Cortex of kidney (tissue), 1 donor: ENCODE data around the gene GHRH.

Experiments used
- DNase-seq: peaks from one replicate; lab custom pipeline; 2025; lab: John Stamatoyannopoulos, UW

The GHRH gene

GRCh38 chr20:37290158-37290810 is 28.7 kb upstream of the GHRH start:
- no peak for DNase-seq

- DNase-seq, result no peak
Measured at GRCh38 chr20:37288091-37288490, 26.5 kb upstream of the GHRH start.

- DNase-seq, result no peak
Measured at GRCh38 chr20:37285664-37286374, 24.2 kb upstream of the GHRH start.

GRCh38 chr20:37284691-37285161 is 23.1 kb upstream of the GHRH start:
- DNase-seq, result no peak

- no peak for DNase-seq
Measured at GRCh38 chr20:37283530-37284195, 22.0 kb upstream of the GHRH start.

DNA sequence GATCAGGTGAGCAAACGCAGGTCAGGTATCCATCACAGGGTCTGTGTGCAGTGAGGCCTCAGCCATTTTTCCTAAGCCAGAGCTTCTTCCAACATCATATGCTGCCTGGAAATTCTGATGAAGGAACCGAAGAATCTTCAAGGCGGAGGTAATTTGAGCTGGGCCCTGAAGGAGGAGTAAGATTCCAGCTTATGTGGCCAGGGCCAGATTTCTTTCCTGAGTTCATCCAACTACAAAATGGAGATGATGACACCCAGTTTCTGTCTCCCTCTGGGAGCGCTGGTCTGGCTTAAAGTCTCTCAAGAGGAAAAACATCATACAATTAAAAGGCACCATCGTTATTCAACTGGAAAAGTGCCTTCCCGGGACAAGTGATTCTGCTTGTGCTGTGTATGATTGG is 20.9 kb upstream of the GHRH start:
- no peak for DNase-seq

DNA sequence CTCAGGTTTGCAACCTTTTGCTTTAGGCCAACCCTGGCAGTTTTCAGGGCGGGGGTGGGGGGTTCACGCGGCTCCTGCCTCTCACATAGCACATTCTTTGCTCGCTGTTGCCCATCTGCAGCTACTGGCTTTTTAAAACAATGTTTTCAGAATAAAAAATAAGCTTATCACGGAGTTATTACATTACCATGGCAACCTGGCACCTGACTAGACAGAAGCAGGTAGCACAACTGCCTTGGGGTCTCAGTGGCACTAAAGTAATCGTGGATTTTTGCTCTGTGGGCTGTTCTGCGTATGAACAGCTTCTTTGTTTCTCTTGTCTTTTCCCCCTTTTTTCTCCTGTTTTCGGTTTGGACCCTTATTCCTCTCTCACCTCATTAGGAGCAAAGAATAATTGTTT is 18.8 kb upstream of the GHRH start:
- DNase-seq, result no peak

GRCh38 chr20:37279820-37280219 is 18.2 kb upstream of the GHRH start:
- DNase-seq, result no peak

DNA sequence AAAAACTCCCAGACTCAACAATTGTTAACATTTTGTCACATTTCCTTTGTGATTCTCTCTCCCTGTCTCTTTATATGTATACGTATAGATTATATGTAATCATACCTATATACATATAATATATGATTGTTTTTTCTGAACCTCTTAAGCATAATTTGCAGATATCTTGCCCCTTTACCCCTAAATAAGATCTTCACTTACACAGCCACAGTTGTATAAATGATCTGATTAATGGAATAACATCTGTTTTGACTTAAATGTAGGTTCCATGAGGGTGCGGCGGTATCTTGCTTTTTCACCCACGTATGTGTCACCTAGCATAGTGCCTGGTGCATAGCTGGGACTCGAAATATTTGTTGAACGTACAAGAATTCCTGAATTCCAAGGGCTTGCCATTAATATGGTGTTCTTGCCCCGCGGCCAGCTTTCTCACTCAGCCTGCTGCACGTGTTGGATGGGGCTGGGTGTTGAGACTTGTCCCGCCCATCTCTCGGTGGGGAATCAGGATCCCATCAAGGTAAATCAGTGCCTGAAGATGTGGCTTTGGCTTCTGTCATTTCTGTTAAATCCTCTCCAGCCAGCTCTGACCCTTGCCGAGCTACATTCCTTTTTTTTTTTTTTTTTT is 17.5 kb upstream of the GHRH start:
- DNase-seq, result no peak

DNA sequence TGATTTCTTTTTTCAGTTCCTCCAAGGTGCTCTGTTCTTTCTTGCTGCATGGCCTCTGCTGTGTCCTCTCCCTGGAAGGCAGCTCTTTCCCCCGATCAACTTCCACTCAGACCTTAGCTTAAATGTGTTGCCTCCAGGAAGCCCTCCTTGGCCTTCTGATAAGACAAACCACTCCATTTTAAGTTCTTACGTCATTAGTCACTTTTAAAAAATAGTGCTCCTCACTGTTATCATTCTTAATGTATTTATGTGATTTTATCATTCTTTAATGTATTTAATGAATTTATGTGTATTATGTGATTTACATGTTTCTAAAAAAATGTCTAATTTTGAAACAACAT is 15.6 kb upstream of the GHRH start:
- DNase-seq, result no peak

- no peak for DNase-seq
Measured at GRCh38 chr20:37276494-37277252, 15.1 kb upstream of the GHRH start.

GRCh38 chr20:37274851-37275524 is 13.4 kb upstream of the GHRH start:
- no peak for DNase-seq

DNA sequence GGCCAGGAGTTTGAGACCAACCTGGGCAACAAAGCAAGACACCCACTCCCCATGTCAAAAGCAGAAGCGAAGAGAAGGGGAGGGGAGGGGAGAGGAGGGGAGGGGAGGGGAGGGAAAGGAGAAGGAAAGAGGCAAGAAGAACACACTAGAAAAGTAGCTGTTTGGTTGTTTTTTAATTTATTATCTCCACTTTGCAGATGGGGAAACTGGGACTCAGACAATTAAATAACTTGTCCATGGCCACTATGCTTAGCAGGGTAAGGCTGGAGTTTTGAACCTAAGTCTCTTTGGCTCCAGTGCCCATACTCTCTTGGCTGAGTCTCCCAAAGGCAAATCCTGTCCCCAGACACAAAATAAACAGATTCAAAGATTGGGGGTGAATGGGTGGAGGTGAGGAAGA is 12.4 kb upstream of the GHRH start:
- DNase-seq, result no peak

- DNase-seq, result no peak
Measured at GRCh38 chr20:37271421-37271768, 9.8 kb upstream of the GHRH start.

- no peak for DNase-seq
Measured at GRCh38 chr20:37270576-37271420, 9.2 kb upstream of the GHRH start.

DNA sequence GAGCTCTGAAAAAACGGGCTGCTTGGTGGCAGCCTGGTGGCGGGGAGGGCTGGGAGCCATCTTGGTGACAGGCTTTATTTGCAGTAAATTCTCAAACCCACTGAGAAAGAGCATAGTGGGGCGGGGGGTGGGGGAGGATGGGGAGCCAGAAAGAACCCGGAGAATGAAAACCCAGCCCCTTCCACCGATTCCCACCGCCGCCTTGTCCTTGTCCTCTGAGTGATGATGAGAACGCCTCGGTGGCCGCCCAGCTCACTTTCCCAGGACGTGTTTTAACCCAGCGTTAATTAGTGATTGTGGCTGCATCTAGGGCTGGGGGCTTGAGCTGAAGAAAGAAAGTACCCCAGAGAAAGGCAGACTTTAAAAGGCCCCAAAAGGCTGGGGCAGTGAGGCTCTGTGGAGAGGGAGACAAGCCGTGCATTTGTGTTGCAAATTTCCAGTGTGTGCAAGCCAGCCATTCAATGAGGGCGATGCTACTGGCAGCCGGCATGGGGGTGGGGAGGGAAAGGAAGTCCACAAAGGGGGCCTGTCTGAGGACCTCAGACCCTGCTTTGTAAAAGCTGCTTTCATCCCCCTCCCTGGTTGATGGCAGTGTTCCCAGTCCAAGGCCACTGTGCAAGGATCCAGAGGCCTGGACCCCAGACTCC is 6.2 kb upstream of the GHRH start:
- DNase-seq, result no peak

DNA sequence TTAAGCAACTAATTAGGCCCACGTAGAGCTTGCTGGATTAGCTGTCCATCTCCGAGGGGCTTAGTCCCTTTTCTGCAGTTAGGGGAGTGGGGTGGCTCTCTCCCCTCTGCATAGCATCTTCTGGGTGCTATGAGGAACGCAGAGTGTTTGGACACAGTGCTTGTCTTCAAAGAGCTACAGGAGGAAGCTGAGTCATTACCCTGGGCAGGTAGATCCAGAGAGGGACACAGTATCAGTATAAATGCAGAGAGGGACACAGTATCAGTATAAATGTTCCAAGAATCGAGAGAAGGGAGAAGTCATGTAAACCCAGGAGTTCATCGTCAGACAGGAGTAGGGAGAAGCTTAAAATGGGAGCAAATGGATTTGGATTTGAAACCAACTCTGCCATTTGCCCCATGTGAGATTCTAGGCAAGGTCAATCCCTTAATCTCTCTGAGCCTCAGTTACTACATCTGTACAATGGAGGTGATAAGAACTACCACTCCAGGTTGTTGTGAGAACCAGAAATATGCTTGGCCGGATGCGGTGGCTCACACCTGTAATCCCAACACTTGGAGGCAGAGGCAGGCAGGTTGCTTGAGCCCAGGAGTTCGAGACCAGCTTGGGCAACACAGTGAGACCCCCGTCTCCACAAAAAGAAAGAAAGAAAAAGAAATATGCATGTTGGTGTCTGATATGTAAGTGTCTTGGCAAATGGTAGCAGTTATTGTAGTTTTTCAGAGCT is 5.5 kb upstream of the GHRH start:
- DNase-seq, result no peak

GRCh38 chr20:37265152-37265551 is 3.5 kb upstream of the GHRH start:
- DNase-seq, result no peak

DNA sequence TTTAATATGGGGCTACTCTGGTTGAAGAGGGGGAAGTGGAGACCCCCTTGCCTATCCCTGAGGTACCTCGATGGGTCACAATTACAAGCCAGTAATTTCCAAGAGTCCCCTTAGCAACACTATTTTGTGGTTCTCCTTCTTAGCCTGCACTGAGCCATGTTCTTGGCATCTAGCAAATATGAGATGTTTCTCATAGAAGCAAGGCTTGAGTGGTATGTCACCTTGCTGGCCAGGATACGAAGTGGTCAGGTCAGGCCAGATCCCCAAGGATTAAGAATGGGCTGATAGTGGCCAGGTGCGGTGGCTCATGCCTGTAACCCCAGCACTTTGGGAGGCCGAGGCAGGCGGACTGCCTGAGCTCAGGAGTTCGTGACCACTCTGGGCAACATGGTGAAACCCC is 2.1 kb upstream of the GHRH start:
- DNase-seq, result no peak

DNA sequence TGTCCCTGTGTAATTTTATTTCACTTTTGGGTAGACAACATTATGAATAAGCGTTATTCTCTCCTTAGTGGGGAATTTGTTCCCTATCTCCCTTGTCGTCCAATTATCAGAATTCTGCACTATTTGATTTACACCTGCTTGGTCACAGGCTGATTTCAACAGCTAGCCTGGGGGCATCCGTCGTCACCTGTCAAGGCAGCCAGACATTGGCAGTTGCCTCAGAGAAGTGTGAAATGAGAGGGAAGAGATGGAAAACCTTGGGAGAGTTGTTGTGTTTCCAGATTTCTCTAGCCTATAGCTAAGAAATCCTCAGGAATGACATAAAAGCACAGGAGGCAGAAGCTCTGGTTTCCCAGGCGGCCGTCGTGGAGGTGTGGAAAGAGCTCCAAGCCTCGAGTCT is 891 bp upstream of the GHRH start:
- no peak for DNase-seq
